ENCODE data around the gene POLA1.

The POLA1 gene

DNA sequence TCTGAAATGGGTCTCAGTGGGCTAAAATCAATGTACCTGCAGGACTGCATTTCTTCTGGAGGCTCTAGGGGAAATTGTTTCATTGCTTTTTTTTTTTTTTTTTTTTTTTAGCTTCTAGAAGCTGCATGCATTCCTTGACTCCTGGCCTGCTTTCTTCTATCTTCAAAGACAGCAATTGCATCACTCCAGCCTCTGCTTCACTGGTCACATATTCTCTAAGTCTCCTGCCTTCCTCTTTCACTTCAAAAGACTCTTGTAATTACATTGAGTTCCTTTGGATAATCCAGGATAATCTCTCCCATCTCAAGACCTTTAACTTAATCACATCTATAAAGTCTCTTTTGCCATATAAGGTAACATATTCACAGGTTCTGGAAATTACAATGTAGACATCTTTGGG, 35.3 kb upstream of the POLA1 start:
- no peak for TF ChIP-seq NFIC (IDR thresholded peaks at IDR 0.05)
- no peak for TF ChIP-seq TCF12 (IDR thresholded peaks at IDR 0.05; ENCODE audit: low read depth)
- no peak for TF ChIP-seq FOXM1 (IDR thresholded peaks at IDR 0.05; ENCODE audit: borderline replicate concordance, low read depth)
- TF ChIP-seq YY1 (IDR thresholded peaks at IDR 0.05; ENCODE audit: low read depth): no peak
- no peak for TF ChIP-seq EGR1 (IDR thresholded peaks at IDR 0.05)

DNA sequence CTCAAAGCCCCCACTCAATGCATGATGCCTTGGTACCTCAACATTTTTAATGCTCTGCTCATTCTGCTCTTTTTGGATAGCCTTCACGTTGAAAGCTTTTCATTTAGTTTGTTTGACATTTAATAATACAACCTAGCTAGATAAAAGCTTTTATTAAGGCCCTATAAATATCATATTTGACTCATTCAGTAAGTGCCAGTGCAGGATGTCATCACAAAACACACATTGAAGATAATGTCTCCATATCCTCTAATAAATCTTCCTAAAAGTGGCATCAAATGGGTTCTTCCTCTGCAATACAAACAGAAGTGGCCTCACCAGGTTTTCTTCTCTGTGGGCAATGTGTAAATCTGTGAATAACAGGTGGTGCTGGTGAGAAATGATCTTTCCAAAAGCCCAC, 34.6 kb upstream of the POLA1 start:
- TF ChIP-seq USF1 (IDR thresholded peaks at IDR 0.05): no peak
- TF ChIP-seq EP300 (IDR thresholded peaks at IDR 0.05; ENCODE audit: borderline replicate concordance): no peak

GRCh38 chrX:24659646-24660045, 34.1 kb upstream of the POLA1 start:
- no peak for TF ChIP-seq CREB1 (IDR thresholded peaks at IDR 0.05; ENCODE audit: low read depth)
- no peak for TF ChIP-seq ZBTB7A (IDR thresholded peaks at IDR 0.05; ENCODE audit: low read depth)
- TF ChIP-seq FOXM1 (IDR thresholded peaks at IDR 0.05; ENCODE audit: borderline replicate concordance, low read depth): no peak
- TF ChIP-seq TCF12 (IDR thresholded peaks at IDR 0.05; ENCODE audit: low read depth): no peak
- no peak for TF ChIP-seq NFIC (IDR thresholded peaks at IDR 0.05)
- TF ChIP-seq, protein P1, sequence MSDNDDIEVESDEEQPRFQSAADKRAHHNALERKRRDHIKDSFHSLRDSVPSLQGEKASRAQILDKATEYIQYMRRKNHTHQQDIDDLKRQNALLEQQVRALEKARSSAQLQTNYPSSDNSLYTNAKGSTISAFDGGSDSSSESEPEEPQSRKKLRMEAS (IDR thresholded peaks at IDR 0.05): no peak
- TF ChIP-seq EGR1 (IDR thresholded peaks at IDR 0.05): no peak
- TF ChIP-seq, protein P2, sequence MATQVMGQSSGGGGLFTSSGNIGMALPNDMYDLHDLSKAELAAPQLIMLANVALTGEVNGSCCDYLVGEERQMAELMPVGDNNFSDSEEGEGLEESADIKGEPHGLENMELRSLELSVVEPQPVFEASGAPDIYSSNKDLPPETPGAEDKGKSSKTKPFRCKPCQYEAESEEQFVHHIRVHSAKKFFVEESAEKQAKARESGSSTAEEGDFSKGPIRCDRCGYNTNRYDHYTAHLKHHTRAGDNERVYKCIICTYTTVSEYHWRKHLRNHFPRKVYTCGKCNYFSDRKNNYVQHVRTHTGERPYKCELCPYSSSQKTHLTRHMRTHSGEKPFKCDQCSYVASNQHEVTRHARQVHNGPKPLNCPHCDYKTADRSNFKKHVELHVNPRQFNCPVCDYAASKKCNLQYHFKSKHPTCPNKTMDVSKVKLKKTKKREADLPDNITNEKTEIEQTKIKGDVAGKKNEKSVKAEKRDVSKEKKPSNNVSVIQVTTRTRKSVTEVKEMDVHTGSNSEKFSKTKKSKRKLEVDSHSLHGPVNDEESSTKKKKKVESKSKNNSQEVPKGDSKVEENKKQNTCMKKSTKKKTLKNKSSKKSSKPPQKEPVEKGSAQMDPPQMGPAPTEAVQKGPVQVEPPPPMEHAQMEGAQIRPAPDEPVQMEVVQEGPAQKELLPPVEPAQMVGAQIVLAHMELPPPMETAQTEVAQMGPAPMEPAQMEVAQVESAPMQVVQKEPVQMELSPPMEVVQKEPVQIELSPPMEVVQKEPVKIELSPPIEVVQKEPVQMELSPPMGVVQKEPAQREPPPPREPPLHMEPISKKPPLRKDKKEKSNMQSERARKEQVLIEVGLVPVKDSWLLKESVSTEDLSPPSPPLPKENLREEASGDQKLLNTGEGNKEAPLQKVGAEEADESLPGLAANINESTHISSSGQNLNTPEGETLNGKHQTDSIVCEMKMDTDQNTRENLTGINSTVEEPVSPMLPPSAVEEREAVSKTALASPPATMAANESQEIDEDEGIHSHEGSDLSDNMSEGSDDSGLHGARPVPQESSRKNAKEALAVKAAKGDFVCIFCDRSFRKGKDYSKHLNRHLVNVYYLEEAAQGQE (IDR thresholded peaks at IDR 0.05; ENCODE audit: low read depth): no peak
- no peak for TF ChIP-seq TEAD4 (IDR thresholded peaks at IDR 0.05)
- TF ChIP-seq YY1 (IDR thresholded peaks at IDR 0.05; ENCODE audit: low read depth): no peak
- no peak for TF ChIP-seq TAF1 (IDR thresholded peaks at IDR 0.05; ENCODE audit: low read depth)
- TF ChIP-seq CEBPB (IDR thresholded peaks at IDR 0.05): no peak
- TF ChIP-seq EP300 (IDR thresholded peaks at IDR 0.05; ENCODE audit: borderline replicate concordance): no peak
- no peak for TF ChIP-seq RAD21 (IDR thresholded peaks at IDR 0.05; ENCODE audit: low read depth)
- TF ChIP-seq USF1 (IDR thresholded peaks at IDR 0.05): no peak

GRCh38 chrX:24661292-24661691, 32.4 kb upstream of the POLA1 start:
- TF ChIP-seq, protein P2 (IDR thresholded peaks at IDR 0.05; ENCODE audit: low read depth): no peak
- TF ChIP-seq EP300 (IDR thresholded peaks at IDR 0.05; ENCODE audit: borderline replicate concordance) (no peak), EGR1 (IDR thresholded peaks at IDR 0.05) (no peak), ZBTB7A (IDR thresholded peaks at IDR 0.05; ENCODE audit: low read depth) (no peak), CREB1 (IDR thresholded peaks at IDR 0.05; ENCODE audit: low read depth) (no peak), TAF1 (IDR thresholded peaks at IDR 0.05; ENCODE audit: low read depth) (no peak), USF1 (IDR thresholded peaks at IDR 0.05) (no peak), NFIC (IDR thresholded peaks at IDR 0.05) (no peak), FOXM1 (IDR thresholded peaks at IDR 0.05; ENCODE audit: borderline replicate concordance, low read depth) (no peak), TCF12 (IDR thresholded peaks at IDR 0.05; ENCODE audit: low read depth) (no peak), YY1 (IDR thresholded peaks at IDR 0.05; ENCODE audit: low read depth) (no peak), RAD21 (IDR thresholded peaks at IDR 0.05; ENCODE audit: low read depth) (no peak), CEBPB (IDR thresholded peaks at IDR 0.05) (no peak), TEAD4 (IDR thresholded peaks at IDR 0.05) (no peak)
- TF ChIP-seq, protein P1 (IDR thresholded peaks at IDR 0.05): no peak

DNA sequence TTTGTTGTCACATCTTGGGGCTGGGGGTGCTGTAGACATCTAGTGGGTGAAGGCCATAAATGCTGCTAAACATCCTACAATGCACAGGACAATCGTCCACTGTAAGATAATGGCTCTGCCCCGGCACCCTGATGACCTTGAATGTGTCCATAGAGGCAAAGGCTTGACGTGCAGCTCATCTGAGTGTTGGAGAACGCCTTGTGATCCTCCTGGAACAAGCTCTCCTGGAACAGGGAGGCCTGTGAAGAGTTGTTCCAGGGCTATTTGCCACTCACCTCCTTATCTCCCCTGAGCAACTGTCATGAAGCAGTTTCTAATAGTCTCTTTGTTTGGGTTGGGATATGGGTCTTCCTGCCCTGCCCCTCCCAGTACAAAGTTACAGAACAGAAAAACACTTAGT, 31.4 kb upstream of the POLA1 start:
- TF ChIP-seq RAD21 (IDR thresholded peaks at IDR 0.05; ENCODE audit: low read depth): no peak
- TF ChIP-seq, protein P1 (IDR thresholded peaks at IDR 0.05): no peak
- no peak for TF ChIP-seq ZBTB7A (IDR thresholded peaks at IDR 0.05; ENCODE audit: low read depth)
- TF ChIP-seq CEBPB (IDR thresholded peaks at IDR 0.05): no peak
- TF ChIP-seq TCF12 (IDR thresholded peaks at IDR 0.05; ENCODE audit: low read depth): no peak
- TF ChIP-seq, protein P2 (IDR thresholded peaks at IDR 0.05; ENCODE audit: low read depth): no peak
- TF ChIP-seq NFIC (IDR thresholded peaks at IDR 0.05): no peak
- no peak for TF ChIP-seq CREB1 (IDR thresholded peaks at IDR 0.05; ENCODE audit: low read depth)
- TF ChIP-seq FOXM1 (IDR thresholded peaks at IDR 0.05; ENCODE audit: borderline replicate concordance, low read depth): no peak
- TF ChIP-seq EGR1 (IDR thresholded peaks at IDR 0.05): no peak
- TF ChIP-seq YY1 (IDR thresholded peaks at IDR 0.05; ENCODE audit: low read depth): no peak
- TF ChIP-seq USF1 (IDR thresholded peaks at IDR 0.05): no peak
- no peak for TF ChIP-seq EP300 (IDR thresholded peaks at IDR 0.05; ENCODE audit: borderline replicate concordance)
- no peak for TF ChIP-seq TAF1 (IDR thresholded peaks at IDR 0.05; ENCODE audit: low read depth)
- TF ChIP-seq TEAD4 (IDR thresholded peaks at IDR 0.05): no peak

Measured in Ishikawa (cell line).